Lower leg skin (tissue), 4 donors: ENCODE data around the gene KCNT1. TPM values are rescaled to one million over a fixed set of nuclear protein-coding genes. Genes with fewer than 3 reads are reported as not detected.

ENCODE experiments used
- DNase-seq, 2 donors: peaks; one replicate each; pipeline ENCODE4 v3.0.0-alpha.2; 2019; ENCODE audit warnings: low spot score in 2 of 2
- H3K4me3 ChIP-seq: fragments of 200-600 bp; sonication (generic); 2 replicates; pipeline ENCODE4 v1.5.1; 2017; ENCODE audit warnings: mild to moderate bottlenecking, low read depth; ENCODE audit not compliant: poor library complexity, severe bottlenecking
- POLR2A ChIP-seq, 2 donors: fragments of 450-650 bp; IDR thresholded peaks; one replicate each; pipeline ENCODE4 v1.6.1; 2016 to 2017; ENCODE audit warnings: antibody characterized with exemption in 2 of 2, mild to moderate bottlenecking in 1 of 2, moderate library complexity in 1 of 2
- WGBS, 2 donors: methylation state at CpG; one replicate each; pipeline ENCODE4 v1.1.5; 2018; 5-methylcytosine and 5-hydroxymethylcytosine counted together
- intact Hi-C: fragments of 100-400 bp; cut with DNase I; formaldehyde crosslinking; loops from one replicate; pipeline ENCODE4 v1.15.0; 2023; ENCODE audit warnings: low total_unique reads
- total RNA-seq, 4 donors: library from RNA; depleted of rRNA; stranded (reverse); fragments of >200 nt; gene quantifications; one replicate each; pipeline ENCODE4 v1.1.0, GENCODE V29; 2016
- TF ChIP-seq, protein P1 (sequence below), 3 donors: fragments of 450-650 bp; IDR thresholded peaks; one replicate each; pipeline ENCODE4 v1.5.1; 2016; ENCODE audit warnings: antibody characterized with exemption in 3 of 3, mild to moderate bottlenecking in 3 of 3, moderate library complexity in 2 of 3

The KCNT1 gene
- total RNA-seq, 4 donors from 2014 or later, result 0.10 TPM; not detected in 3

DNA sequence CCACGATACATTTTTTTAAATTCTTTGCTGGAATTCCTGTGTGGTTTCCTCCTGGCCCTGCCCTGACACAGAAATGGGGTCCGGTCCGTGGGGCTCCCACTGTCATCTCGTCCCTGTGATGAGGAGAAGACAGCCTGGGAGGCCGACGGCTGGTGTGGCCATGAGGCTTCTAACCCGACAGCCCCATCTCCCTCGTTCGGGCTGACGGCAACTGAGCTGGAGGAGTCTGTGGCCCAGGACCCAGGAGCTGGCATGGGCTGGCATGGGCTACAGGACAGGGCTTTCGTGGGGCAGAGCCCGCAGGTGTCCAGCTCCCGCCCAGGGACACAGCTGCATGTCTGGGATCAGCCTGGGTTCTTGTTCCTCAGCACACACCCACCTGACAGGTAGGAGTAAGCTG, 25.1 kb upstream of the KCNT1 start:
- no peak for DNase-seq
- no peak for TF ChIP-seq POLR2A (IDR thresholded peaks at IDR 0.05)
- TF ChIP-seq, protein P1, sequence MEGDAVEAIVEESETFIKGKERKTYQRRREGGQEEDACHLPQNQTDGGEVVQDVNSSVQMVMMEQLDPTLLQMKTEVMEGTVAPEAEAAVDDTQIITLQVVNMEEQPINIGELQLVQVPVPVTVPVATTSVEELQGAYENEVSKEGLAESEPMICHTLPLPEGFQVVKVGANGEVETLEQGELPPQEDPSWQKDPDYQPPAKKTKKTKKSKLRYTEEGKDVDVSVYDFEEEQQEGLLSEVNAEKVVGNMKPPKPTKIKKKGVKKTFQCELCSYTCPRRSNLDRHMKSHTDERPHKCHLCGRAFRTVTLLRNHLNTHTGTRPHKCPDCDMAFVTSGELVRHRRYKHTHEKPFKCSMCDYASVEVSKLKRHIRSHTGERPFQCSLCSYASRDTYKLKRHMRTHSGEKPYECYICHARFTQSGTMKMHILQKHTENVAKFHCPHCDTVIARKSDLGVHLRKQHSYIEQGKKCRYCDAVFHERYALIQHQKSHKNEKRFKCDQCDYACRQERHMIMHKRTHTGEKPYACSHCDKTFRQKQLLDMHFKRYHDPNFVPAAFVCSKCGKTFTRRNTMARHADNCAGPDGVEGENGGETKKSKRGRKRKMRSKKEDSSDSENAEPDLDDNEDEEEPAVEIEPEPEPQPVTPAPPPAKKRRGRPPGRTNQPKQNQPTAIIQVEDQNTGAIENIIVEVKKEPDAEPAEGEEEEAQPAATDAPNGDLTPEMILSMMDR (IDR thresholded peaks at IDR 0.05), result no peak
- WGBS, 2 donors, result 84 to 87% methylated on average over 13 of the region's 13 CpGs
- intact Hi-C loops, result no loop called here
- H3K4me3 ChIP-seq, result no peak overlapping the region

DNA sequence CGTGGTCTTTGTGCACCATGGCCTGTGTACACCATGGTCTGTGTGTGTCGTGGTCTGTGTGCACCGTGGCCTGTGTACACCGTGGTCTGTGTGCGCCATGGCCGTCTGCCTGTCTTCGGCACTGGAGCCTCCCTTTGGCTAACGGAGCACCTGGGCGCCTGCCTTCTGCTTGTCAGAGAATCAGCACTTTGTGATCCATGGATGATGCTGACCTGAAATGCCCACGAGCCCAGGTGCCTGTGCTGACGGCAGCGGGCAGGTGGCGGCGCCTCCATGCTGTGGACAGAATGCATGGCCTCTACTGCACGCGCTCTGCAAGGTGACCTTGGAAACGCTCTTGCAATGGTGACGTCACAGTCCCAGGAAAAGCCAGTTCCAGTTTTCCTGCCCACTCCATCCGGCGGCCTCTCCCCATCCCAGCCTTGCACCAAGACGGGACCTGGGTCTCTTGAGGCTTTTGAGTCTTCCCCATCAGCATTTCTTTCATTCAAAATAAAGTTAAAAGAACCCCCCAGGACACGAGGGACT, 24.3 kb upstream of the KCNT1 start:
- 81 to 83% methylated on average over 13 to 22 of the region's 22 CpGs for WGBS, 2 donors
- H3K4me3 ChIP-seq, result no peak overlapping the region
- intact Hi-C loops, result no loop called here
- TF ChIP-seq POLR2A (IDR thresholded peaks at IDR 0.05), result no peak
- TF ChIP-seq, protein P1 (IDR thresholded peaks at IDR 0.05), result no peak
- no peak for DNase-seq

DNA sequence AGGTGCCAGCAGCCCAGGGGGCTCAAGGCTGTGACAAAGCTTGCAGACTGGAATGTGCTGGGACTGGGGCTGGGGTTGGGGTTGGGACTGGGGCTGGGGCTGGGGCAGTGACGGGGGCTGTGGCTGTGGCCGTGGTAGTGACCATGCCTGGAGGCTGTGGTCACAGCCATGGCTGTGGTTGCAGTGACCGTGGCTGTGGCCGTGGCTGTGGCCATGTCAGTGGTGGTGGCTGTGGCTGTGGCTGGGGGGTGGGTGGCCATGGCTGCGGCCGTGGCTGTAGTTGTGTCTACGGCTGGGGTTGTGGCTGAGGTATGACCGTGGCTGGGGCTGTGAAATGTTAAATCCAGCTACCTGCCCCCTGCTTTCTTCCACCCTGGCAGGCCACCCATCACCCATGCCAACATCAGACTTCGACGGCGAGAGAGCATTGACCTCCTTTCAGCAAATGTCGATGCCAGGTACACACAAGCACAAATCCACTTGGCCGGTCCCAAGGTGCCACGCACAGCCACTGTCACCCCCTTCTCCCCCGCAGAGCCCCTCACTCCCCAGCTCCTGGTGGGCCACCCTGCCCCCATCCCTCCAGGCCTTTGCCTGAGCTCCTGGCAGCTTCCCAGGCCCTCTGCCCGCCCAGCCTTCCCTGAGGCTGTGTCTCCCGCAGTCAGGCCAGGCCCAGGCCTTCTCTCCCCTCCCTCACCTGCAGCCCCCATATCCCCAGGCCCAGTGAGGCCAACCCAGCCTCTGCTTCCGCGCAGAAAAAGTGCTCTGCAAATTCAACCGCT, 23.6 kb upstream of the KCNT1 start:
- intact Hi-C loops, result no loop called here
- no peak overlapping the region for H3K4me3 ChIP-seq
- 84 to 89% methylated on average over 20 of the region's 20 CpGs for WGBS, 2 donors
- TF ChIP-seq, protein P1 (IDR thresholded peaks at IDR 0.05), result no peak
- TF ChIP-seq POLR2A (IDR thresholded peaks at IDR 0.05), result no peak
- DNase-seq, result no peak

DNA sequence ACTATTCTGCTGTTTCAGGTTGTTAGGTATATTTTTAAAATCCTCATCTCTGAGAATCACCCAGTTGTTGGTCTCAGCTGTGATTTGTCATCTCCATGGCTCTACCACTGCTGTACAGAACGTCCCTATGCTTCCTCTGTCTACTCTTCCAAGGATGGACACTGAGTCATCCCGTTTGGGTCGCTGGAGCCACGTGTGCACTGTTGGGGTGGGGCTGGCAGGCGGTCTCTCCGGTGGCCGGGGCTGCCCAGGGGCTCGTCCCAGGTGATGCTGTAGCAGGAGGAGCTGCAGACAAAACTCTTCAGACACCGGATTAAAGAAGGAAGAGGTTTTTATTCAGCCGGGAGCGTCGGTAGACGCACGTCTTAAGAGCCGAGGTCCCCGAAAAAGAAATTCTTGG, 21.9 kb upstream of the KCNT1 start:
- H3K4me3 ChIP-seq, result no peak overlapping the region
- TF ChIP-seq POLR2A (IDR thresholded peaks at IDR 0.05), result no peak
- TF ChIP-seq, protein P1 (IDR thresholded peaks at IDR 0.05), result no peak
- intact Hi-C loops, result no loop called here
- WGBS, 2 donors, result 71 to 75% methylated on average over 16 of the region's 16 CpGs
- no peak for DNase-seq

DNA sequence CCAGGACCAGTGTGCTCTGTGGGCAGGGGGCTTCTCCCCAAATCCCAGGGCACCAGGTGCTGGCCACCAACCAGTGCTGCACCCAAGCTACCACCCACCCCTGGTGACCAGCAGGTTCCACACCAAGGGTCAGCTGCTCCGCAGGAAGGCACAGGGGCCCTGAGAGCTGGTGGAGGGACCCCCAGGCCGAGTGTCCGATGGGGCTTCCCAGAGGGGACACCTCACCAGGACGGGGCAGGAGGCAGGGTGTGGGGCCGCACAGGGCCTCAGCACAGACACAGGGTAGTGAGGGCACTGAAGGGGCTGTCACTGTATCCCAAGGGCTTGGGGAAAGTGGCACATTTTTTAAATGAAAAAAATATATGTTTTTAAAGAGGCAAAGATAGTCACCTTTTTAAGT, 20.8 kb upstream of the KCNT1 start:
- TF ChIP-seq, protein P1 (IDR thresholded peaks at IDR 0.05), result no peak
- TF ChIP-seq POLR2A (IDR thresholded peaks at IDR 0.05), result no peak
- 87 to 91% methylated on average over 5 of the region's 5 CpGs for WGBS, 2 donors
- intact Hi-C loops, result no loop called here
- H3K4me3 ChIP-seq, result no peak overlapping the region
- no peak for DNase-seq
